ENCODE results near the gene CFAP46.

CFAP46 gene

DNA sequence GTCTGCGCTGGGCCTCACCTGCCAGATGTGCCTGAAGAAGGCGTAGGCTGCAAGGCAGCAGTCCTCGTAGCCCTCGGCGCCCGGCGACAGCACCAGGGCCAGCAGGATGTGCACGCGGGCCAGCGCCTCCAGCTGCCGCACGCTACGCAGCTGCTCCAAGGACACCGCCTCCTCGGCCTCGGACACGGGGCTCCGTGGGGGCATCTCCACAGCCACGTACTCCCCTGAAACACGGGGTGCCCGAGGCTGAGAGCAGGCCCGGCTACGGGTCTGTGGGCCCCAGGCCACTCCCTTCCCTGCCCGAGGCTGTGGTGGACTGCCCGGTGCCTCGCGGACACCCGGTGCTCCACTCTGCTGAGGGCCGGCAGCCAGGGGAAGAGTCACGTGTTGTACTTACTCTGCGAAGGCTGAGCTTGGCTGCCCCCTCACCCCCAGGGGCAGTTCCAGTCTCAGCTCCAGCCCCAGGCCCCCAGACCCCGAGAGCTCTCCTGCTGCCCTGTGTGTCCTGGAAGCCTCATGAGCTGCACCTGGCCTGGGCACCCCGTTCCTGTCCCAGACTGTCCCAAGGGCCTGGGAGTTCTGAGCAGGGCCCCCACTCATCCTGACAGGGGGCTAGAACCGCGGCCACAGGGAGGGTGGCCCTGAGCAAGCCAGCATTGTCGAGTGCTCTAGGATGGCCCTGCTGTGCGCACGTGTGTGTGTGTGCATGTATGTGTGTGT lies 62.8 kb downstream of the CFAP46 start:
- DNase-seq, result no peak

DNA sequence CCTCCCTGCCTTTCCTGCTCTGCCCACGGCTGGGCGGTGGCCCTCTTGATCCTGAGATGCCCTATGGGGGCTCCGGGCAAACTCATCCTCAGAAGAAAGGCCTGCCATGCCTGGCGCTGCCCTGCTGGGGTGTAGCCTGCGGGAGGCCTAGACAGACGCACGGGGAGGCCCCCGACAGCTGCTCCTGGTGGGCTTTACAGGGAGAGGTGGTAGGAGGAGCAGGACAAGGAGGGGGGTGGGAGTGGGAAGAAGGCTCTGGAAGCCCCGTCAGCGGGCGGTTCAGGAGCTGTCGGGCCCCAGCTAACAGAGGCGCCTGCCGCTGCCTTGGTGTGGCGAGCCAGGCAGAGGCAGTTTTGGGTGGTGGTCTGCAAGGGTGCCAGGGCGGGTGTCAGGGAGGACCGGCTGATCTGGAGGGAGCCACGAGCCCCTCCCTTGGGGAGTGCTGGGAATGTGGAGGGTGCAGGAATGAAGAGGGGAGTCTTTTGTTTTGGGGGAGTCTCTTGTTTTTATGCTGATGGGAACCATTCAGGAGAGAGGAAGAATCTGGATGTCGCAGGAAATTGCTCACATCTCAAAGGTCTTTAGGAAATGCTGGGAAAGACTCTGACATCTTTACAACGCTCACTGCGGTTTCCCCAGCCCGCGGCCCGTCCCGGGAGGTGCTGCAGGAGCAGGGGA lies 63.5 kb downstream of the CFAP46 start:
- no peak for DNase-seq

DNA sequence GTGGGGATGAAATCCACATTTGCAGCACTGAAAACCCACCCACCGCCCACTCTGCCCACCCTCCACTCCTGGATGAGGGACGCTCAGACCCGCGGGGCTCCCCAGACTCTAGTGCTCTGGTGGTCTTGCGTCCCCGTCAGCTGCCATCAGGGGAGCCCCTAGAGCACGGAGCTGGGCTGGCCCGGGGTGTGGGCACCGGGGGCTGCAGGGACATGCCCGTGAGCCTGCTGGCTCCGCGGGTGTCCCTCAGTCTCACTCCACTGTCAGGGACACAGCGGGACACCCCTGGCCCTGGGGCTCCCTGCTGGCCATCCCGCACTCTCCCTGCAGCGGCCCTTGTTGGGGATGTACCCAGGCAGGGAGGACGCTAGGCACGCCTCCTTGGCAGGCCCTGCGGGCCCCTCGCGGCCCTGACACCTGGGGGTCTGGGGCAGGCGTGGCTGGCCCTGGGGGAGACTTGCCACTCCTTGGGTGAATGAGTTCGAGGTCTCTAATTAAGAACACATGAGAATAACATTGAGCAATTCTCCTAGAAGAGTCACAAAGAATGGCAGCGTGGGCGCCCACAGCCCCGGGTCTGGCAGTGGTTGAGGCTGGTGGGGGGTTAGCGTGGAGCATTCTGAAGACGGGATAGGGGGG lies 64.2 kb downstream of the CFAP46 start:
- DNase-seq, result no peak

GRCh38 chr10:132877473-132877872 lies 64.9 kb downstream of the CFAP46 start:
- DNase-seq, result no peak

DNA sequence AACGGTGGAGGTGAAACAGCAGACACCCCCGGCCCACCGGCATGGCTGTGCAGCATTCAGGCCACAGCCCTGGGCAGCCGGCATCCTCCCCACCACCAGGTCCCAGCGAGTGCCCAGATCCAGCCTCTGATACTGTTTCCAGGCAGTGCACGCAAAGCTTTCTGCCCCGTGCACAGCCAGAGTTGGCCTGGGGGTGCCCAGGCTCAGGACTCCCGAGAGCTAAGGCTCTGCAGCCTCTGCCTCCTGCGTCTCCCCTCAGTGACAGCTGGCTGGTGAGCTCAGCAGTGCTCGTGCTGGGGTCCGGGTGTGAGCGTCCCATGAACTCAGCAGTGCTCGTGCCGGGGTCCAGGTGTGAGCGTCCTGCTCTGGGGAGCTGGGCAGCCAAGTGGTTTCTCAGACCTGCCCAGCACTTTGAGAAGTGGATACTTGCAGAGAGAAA lies 65.4 kb downstream of the CFAP46 start:
- DNase-seq, result no peak

DNA sequence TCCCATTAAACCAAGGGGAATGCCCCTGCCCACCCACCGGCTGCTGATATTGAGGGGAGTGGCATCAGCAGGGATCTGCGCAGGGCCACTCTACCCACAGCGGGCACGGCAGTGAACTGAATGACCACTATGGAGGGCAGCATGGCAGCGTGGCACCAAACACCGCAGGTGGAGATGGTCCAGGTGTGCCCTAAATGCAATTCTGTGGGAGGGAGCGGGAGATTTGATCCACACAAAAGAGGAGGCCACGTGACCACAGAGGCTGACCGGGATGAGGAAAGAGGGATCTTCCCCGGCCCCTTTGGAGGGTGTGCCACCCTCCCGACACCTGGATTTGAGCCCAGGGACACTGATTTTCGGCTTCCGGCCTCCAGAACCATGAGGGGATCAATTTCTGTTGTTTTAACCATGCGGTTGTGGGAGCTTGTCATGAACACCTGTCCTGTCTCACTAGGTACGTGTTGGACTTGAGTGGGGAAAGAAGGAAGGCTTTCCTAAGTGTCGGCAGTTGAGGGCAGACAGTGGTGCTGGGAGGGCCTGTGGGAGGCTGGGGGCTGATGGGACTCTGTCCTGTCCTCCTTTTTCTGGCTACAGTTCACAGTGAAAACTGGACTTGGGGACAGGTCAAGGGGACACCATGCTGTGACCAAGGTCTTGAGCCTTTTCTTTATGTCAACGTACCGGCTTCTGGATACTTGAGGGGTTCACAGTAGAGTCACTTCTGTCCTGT lies 66.1 kb downstream of the CFAP46 start:
- no peak for DNase-seq

- DNase-seq, result no peak
Observed at GRCh38 chr10:132875435-132875834, 66.9 kb downstream of the CFAP46 start.

GRCh38 chr10:132873395-132873794 lies 69.0 kb downstream of the CFAP46 start:
- DNase-seq, result no peak

DNA sequence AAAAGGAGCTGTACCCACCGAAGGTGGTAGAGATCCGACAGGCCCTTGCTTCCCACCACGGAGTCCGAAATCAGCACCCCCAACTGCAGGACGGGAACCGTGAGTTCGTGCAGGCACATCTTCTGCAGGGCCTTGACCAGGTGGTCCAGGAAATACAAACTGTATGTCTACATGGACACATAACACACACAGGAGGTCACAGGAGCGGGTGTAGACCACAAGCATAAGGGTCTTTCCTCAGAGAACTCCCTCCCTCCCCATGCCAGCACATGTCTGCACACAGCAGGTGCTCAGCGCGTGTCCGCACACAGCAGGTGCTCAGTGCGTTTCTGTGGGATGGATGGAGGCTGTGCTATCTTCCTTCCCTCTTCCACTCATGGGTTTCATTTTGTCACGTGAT lies 69.7 kb downstream of the CFAP46 start:
- no peak for DNase-seq

GRCh38 chr10:132870426-132870825 lies 71.9 kb downstream of the CFAP46 start:
- DNase-seq, result no peak

GRCh38 chr10:132869621-132870020 lies 72.7 kb downstream of the CFAP46 start:
- no peak for DNase-seq

DNA sequence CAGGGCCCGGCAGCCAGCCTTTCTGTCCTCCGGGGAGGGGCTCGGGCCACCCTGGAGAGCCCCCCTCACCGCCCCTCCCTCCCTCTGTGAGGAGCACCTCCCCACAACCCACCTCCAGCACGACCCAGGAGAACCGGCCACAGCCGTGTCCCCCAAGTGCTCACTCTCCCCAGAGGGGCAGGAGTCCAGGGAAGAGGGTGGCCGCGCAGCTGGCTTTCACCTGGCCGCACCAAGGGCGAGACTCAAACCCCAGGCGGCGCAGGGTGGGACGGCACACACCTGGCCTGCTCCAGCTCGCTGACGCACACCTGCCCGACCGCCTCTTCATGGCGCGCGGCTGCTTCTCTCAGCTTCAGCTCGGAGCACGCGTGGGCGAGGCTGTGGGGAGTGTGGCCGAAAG lies 73.4 kb downstream of the CFAP46 start:
- no peak for DNase-seq

DNA sequence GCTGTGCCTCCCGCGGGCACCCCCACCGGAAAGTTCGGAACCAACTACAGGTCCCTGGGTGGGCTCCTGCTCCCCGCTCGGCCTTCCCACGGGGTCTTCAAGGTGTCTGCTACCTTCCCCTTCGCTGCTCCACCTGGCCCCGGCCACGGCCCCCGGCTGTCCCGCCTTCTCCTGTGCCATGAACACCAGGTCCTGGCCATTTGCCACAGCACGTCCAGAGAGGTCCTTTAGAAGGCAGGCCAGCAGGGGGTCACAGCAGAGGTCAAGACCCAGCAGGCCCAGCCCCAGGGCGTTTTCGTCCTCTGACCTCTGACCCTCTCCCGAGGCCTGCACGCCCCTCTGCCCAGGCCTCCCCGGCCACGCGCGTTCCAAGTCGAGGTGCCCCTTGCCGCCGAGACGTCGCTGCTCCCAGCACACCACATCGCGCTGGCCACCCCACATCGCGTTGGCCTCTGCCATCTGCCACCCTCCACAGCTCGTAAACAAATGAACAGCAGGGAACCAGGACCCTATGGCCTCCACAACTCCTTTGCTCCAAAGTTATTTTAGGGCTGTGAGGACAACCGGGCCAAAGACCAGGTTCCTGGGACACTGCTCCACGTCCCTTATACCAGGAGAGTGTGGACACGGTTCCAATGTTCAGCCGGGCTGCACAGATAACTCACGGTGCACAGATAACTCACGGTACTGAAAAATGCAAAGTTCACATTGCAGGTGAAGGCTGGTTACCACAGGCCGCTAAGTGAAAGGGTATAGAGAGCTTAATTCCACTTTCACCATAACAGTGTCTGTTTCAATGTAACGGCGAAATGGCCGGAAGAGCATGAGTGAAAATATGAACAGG lies 74.3 kb downstream of the CFAP46 start:
- no peak for DNase-seq

DNA sequence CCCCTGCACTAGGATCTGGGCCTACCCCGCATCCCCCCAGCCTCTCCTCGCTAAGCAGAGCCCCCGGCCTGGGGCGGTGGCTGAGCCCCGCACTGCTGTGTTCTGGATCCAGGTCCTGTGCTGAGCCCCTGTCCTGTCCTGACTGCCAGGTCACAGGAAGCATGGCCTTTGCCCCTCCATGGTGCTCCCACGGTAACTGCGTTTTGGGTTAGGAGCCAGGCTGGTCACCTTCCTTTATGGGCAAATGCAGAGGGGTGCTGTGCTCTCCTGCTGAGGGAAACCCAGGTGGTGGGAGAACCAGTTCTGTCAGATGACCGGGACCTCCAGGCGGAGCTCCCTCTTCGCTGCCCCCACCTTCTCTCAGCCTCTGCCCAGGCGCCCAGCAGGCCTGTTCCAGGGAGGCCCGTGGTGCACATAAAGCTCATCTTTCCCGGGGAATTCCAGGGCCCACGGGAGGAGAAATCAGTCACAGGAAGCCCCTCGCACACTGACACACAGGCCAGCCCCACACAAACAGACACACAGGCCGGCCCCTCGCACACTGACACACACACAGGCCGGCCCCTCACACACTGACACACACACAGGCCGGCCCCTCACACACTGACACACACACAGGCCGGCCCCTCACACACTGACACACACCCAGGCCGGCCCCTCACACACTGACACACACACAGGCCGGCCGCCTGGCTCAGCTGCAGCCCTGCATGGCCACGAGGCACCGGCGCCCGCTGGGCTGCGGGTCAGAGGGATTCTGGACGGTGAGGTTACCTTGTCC lies 75.6 kb downstream of the CFAP46 start:
- no peak for DNase-seq

DNA sequence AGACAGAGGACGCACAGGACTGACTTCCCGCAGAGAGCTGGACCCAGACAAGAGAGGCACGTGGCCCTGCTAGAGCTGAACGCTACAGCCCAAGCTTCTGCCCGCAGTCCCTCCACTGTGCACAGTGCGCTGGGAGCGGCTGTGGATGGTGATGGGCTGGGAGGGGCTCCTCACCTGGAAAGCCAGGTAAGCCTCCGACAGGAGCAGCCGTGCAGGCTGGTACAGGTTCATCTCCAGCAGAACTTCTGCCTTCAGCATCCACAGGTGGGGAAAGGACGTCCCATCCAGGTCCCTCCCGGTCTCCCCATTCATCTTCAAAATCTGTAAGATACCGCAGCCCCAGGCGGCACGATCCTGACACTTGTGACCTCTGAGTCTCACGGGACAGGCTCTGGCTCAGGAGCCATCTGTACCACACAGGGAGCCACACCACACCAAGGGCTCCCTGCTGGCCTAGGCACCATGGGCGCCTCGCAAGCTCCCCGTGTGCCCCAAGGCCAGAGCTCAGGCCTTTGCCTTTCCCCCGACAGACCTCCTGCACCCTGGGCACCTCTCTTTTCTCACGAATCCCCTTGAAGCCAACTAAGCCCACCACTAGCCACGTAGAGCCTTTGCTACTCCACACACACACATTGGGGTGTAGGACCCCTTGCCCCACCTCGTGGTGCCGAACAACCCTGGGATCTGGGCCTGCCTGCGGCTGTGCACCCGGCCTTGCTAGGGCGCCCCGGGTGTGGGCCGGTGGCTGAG lies 76.3 kb downstream of the CFAP46 start:
- no peak for DNase-seq

GRCh38 chr10:132865171-132865631 lies 77.2 kb downstream of the CFAP46 start:
- no peak for DNase-seq

GRCh38 chr10:132862485-132863420 lies 79.6 kb downstream of the CFAP46 start:
- DNase-seq, result no peak

DNA sequence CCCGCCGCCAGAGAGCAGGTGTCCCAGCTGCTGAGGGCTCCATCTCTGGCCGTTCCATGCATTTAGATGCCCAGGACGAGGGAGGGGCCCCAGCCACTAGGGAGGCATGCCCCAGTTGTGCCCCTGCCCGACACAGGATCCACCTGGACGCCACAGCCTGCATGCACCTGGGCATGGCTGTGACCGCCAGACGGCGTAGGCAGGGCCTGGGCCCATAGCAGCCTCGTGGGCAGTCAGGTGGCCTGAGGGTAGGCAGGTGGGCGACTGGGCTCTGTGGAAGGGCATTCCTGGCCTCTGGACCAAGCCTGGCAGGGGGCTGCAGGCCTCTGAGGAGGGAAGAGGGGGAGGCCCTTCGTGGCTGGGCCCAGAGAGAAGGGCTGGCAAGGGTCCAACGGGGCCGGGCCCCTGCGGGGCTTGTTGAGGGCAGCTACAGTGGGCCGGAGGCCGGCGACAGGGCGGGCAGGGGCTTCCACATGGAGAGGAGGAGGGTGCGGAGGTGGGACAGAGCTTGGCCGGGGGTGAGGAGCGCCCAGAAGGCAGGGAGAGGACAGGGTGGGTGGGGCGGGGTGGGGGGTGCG lies 80.4 kb downstream of the CFAP46 start:
- DNase-seq, result no peak

GRCh38 chr10:132861116-132861691 lies 81.2 kb downstream of the CFAP46 start:
- DNase-seq, result no peak

Measured in stimulated activated naive CD4-positive, alpha-beta T cell treated with Interleukin-2 at 50 U/mL for 16 hours (primary cell).